Activated effector memory CD4-positive, alpha-beta T cell treated with Interleukin-2 at 50 U/mL for 16 hours (primary cell): Measurements from ENCODE around the gene GRM8.
"Not testable (repeated sequence)": the region's sequence is repeated elsewhere in the genome, so short reads cannot be mapped to it uniquely, and the experiment has no call there.

Experiments used
- DNase-seq: peaks from one replicate; pipeline ENCODE4 v3.0.0-alpha.2; 2020

Gene GRM8

GRCh38 chr7:126702242-126703016, 550.3 kb downstream of the GRM8 start:
- no peak for DNase-seq

GRCh38 chr7:126700807-126701604, 551.7 kb downstream of the GRM8 start:
- DNase-seq, result peak; percentile 31

GRCh38 chr7:126699707-126700106, 553.0 kb downstream of the GRM8 start:
- DNase-seq, result no peak

GRCh38 chr7:126698909-126699308, 553.8 kb downstream of the GRM8 start:
- no peak for DNase-seq

- DNase-seq, result no peak
Observed at GRCh38 chr7:126698446-126698845, 554.3 kb downstream of the GRM8 start.

- no peak for DNase-seq
Observed at GRCh38 chr7:126696256-126697038, 556.3 kb downstream of the GRM8 start.

GRCh38 chr7:126690848-126691751, 561.6 kb downstream of the GRM8 start:
- no peak for DNase-seq

GRCh38 chr7:126690104-126690503, 562.6 kb downstream of the GRM8 start:
- no peak for DNase-seq

- DNase-seq, result no peak
Observed at GRCh38 chr7:126689037-126689436, 563.7 kb downstream of the GRM8 start.

GRCh38 chr7:126686474-126686873, 566.3 kb downstream of the GRM8 start:
- no peak for DNase-seq

- DNase-seq, result no peak
Observed at GRCh38 chr7:126685596-126685995, 567.1 kb downstream of the GRM8 start.

GRCh38 chr7:126685018-126685573, 567.6 kb downstream of the GRM8 start:
- DNase-seq, result no peak

GRCh38 chr7:126682176-126682575, 570.6 kb downstream of the GRM8 start:
- DNase-seq, result no peak

GRCh38 chr7:126668762-126669161, 584.0 kb downstream of the GRM8 start:
- DNase-seq, result not testable (repeated sequence)

GRCh38 chr7:126668367-126668752, 584.4 kb downstream of the GRM8 start:
- no peak for DNase-seq

- DNase-seq, result no peak
Observed at GRCh38 chr7:126667742-126668366, 584.9 kb downstream of the GRM8 start.

- DNase-seq, result no peak
Observed at GRCh38 chr7:126662856-126663255, 589.9 kb downstream of the GRM8 start.

- DNase-seq, result no peak
Observed at GRCh38 chr7:126659124-126659523, 593.6 kb downstream of the GRM8 start.

- no peak for DNase-seq
Observed at GRCh38 chr7:126658684-126659083, 594.1 kb downstream of the GRM8 start.

- no peak for DNase-seq
Observed at GRCh38 chr7:126657599-126658358, 595.0 kb downstream of the GRM8 start.

GRCh38 chr7:126657137-126657536, 595.6 kb downstream of the GRM8 start:
- DNase-seq, result no peak
